ENCODE data around the gene PIN1. TPM values are rescaled to one million over a fixed set of nuclear protein-coding genes. Genes with fewer than 3 reads are reported as not detected.
"Not testable (repeated sequence)": the region's sequence is repeated elsewhere in the genome, so short reads cannot be mapped to it uniquely, and the experiment has no call there.

The PIN1 gene
- total RNA-seq, 1 donor from 2014 or later = 69.9 TPM

DNA sequence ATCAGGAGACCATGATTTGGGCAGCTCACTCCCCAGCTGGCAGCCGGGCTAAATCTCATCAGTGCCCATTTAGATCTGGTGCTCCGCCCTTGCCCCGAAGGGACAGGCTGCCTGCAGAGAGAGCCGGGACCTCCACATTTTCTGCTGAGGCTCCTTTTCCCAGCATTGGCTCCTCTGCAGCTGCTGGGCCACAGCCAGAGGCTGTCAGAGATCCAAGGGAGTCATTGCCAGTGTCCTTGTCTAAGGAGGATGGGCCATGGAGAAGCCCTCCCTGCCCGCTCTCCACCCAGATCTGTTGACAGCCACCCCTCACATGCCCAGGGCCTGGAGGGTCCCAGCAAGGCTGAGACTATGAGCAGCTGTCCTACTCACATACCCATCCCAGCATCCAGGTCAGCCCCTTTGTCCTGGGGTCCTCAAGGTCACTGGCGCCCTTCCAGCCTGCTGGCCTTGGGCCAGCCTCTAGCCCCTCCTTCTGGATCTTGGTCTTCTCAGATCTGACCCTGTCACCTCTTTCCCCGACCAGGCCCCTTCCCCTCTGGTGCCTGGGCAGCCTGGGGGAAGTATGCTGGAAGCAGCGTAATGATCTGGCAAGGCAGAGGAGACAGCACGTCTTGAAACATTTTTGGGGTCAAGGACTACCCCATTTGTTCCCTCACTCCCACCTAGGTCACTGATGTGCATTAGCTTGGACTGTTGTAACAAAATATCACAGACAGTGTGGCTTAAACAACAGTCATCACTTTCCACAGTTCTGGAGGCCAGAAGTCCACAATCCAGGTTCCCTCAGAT lies 7.9 kb downstream of the PIN1 start:
- peaks cover 41% of the 10 kb centered on the region for H3K36me3 Mint-ChIP-seq (ENCODE audit: low read depth, unreplicated experiment)
- no peak for TF ChIP-seq CTCF (IDR thresholded peaks at IDR 0.05; ENCODE audit: unreplicated experiment)
- peak overlapping the region; percentile 51 for H3K4me3 Mint-ChIP-seq (ENCODE audit: unreplicated experiment)
- no peaks in the 10 kb centered on the region for H3K9me3 Mint-ChIP-seq (ENCODE audit: unreplicated experiment)
- no peak for DNase-seq (ENCODE audit: low spot score)
- no peaks in the 10 kb centered on the region for H3K4me1 Mint-ChIP-seq (ENCODE audit: unreplicated experiment)
- H3K27ac Mint-ChIP-seq (ENCODE audit: unreplicated experiment) = no peak overlapping the region
- peaks cover 10% of the 10 kb centered on the region for H3K27me3 Mint-ChIP-seq (ENCODE audit: unreplicated experiment)

GRCh38 chr19:9843626-9844273 lies 8.6 kb downstream of the PIN1 start:
- not testable (repeated sequence) for H3K27ac Mint-ChIP-seq (ENCODE audit: unreplicated experiment); DNase-seq (ENCODE audit: low spot score); H3K9me3 Mint-ChIP-seq (ENCODE audit: unreplicated experiment); H3K4me1 Mint-ChIP-seq (ENCODE audit: unreplicated experiment)
- Mint-ChIP-seq H3K36me3 (ENCODE audit: low read depth, unreplicated experiment) (peaks cover 41% of the 10 kb centered on the region), H3K4me3 (ENCODE audit: unreplicated experiment) (peak overlapping the region; percentile 51), H3K27me3 (ENCODE audit: unreplicated experiment) (peaks cover 10% of the 10 kb centered on the region)

DNA sequence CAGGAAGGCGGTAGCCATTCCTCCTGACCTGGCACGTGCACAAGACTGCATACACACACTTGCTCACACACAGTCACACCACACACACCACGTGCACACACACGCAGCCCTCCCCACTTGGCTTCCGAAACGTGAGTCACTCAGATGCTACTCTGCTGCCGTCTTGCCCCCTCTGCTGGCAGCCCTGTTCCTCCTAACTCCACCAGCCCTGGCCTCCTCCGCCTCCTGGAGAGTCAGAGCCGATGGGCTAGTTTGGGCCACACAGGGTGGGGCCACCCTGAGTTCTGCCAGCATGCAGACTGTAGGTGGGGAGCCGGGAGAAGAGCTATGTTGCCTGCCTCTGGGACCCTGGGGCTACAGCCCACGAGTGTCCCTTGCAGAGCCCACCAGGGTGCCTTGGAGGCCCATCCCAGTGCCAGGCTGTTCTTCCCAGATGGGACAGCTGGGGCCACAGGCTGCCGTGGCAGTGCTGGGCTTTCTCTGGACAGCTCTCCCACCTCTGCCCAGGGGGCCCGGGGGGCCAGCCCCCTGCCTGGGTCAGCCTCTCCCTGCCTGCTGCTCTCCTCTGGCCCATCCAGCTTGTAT lies 12.1 kb downstream of the PIN1 start:
- Mint-ChIP-seq H3K4me3 (ENCODE audit: unreplicated experiment) (no peak overlapping the region), H3K36me3 (ENCODE audit: low read depth, unreplicated experiment) (peaks cover 35% of the 10 kb centered on the region), H3K4me1 (ENCODE audit: unreplicated experiment) (no peaks in the 10 kb centered on the region), H3K27ac (ENCODE audit: unreplicated experiment) (no peak overlapping the region), H3K9me3 (ENCODE audit: unreplicated experiment) (no peaks in the 10 kb centered on the region), H3K27me3 (ENCODE audit: unreplicated experiment) (peaks cover 9% of the 10 kb centered on the region)
- DNase-seq (ENCODE audit: low spot score) = peak; percentile 50
- peak; percentile 16 for TF ChIP-seq CTCF (IDR thresholded peaks at IDR 0.05; ENCODE audit: unreplicated experiment)

DNA sequence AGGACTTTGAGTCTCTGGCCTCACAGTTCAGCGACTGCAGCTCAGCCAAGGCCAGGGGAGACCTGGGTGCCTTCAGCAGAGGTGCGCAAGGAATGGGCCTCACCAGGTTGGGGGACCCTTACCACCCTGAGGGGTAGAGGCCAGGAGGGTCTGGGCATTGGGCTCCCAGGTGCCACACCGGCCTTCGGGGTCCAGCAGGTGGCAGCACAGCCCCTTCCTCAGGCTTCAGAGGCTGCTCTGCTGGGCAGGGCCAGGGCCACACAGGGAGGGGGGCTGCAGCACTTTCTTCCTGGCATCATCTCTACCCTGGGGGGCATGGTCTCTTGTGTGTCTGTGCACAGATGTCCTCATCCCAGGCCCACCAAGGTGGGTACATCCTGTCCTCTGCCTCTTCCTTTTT lies 12.9 kb downstream of the PIN1 start:
- Mint-ChIP-seq H3K4me1 (ENCODE audit: unreplicated experiment) (no peaks in the 10 kb centered on the region), H3K27me3 (ENCODE audit: unreplicated experiment) (peaks cover 8% of the 10 kb centered on the region), H3K27ac (ENCODE audit: unreplicated experiment) (no peak overlapping the region), H3K4me3 (ENCODE audit: unreplicated experiment) (no peak overlapping the region), H3K36me3 (ENCODE audit: low read depth, unreplicated experiment) (peaks cover 35% of the 10 kb centered on the region), H3K9me3 (ENCODE audit: unreplicated experiment) (no peaks in the 10 kb centered on the region)
- TF ChIP-seq CTCF (IDR thresholded peaks at IDR 0.05; ENCODE audit: unreplicated experiment) = peak; percentile 60
- DNase-seq (ENCODE audit: low spot score) = peak; percentile 52

GRCh38 chr19:9848762-9849161 lies 13.6 kb downstream of the PIN1 start:
- peaks cover 8% of the 10 kb centered on the region for H3K27me3 Mint-ChIP-seq (ENCODE audit: unreplicated experiment)
- H3K4me1 Mint-ChIP-seq (ENCODE audit: unreplicated experiment) = no peaks in the 10 kb centered on the region
- H3K9me3 Mint-ChIP-seq (ENCODE audit: unreplicated experiment) = no peaks in the 10 kb centered on the region

More at GRCh38 chr19:9848762-9849161, 13.6 kb downstream of the PIN1 start:
- Mint-ChIP-seq H3K4me3 (ENCODE audit: unreplicated experiment) (no peak overlapping the region), H3K36me3 (ENCODE audit: low read depth, unreplicated experiment) (peaks cover 32% of the 10 kb centered on the region), H3K27ac (ENCODE audit: unreplicated experiment) (no peak overlapping the region)
- DNase-seq (ENCODE audit: low spot score) = no peak
- TF ChIP-seq CTCF (IDR thresholded peaks at IDR 0.05; ENCODE audit: unreplicated experiment) = no peak
